ENCODE results near the gene ZBTB9.

The ZBTB9 gene

DNA sequence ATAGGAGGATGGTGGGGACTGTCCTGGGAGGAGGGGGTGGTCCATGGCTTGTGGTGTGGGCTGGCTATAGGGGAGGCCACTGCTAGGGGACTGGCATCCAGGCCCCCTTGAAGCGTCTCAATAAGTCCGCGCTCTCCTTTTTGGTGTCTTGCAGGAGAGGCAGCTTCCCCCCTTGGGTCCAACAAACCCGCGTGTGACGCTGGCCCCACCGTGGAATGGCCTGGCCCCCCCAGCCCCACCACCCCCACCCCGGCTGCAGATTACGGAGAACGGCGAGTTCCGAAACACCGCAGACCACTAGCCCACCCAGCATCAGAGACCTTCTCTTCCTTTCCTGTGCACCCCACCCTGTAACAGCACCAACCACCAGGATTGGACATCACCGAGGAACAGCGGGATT lies 2.8 kb upstream of the ZBTB9 start:
- Histone ChIP-seq H3F3A (ENCODE audit: insufficient read depth) (no peaks in the 10 kb centered on the region), H3K9me3 (ENCODE audit: insufficient read depth, low read length) (no peaks in the 10 kb centered on the region)

GRCh38 chr6:33452496-33452895 lies 1.9 kb upstream of the ZBTB9 start:
- TF ChIP-seq EZH2phosphoT487 (conservative IDR thresholded peaks at IDR 0.05; ENCODE audit: low read length), result no peak
- no peak for TF ChIP-seq CTCF (IDR thresholded peaks at IDR 0.05; ENCODE audit: insufficient read depth, low read length, poor library complexity, severe bottlenecking)
- Histone ChIP-seq H3K4me3 (ENCODE audit: insufficient read depth, low read length, poor library complexity, severe bottlenecking) (no peak overlapping the region), H3K9ac (ENCODE audit: low read length) (no peak overlapping the region), H3K79me2 (ENCODE audit: insufficient read depth, low read length) (peaks cover 19% of the 10 kb centered on the region; the same call in 1 of the 2 replicates), H3K4me2 (ENCODE audit: low read depth, low read length, poor library complexity, severe bottlenecking) (no peak overlapping the region), H3K27me3 (ENCODE audit: low read length) (no peaks in the 10 kb centered on the region), H3K27ac (ENCODE audit: low read depth, low read length) (no peak overlapping the region), H2AFZ (ENCODE audit: low read depth, low read length, severe bottlenecking) (no peak overlapping the region), H3K36me3 (ENCODE audit: low read length) (no peaks in the 10 kb centered on the region), H3F3A (ENCODE audit: insufficient read depth) (no peaks in the 10 kb centered on the region), H3K9me3 (ENCODE audit: insufficient read depth, low read length) (no peaks in the 10 kb centered on the region), H3K9me2 (replicated peaks; ENCODE audit: insufficient read depth, low read length) (no peaks in the 10 kb centered on the region), H4K20me1 (ENCODE audit: low read depth, low read length) (no peaks in the 10 kb centered on the region)

More for the DNA sequence above, 2.8 kb upstream of the ZBTB9 start:
- Histone ChIP-seq H2AFZ (ENCODE audit: low read depth, low read length, severe bottlenecking) (no peak overlapping the region), H3K9me2 (replicated peaks; ENCODE audit: insufficient read depth, low read length) (no peaks in the 10 kb centered on the region), H3K4me2 (ENCODE audit: low read depth, low read length, poor library complexity, severe bottlenecking) (no peak overlapping the region), H3K79me2 (ENCODE audit: insufficient read depth, low read length) (peaks cover 19% of the 10 kb centered on the region; the same call in 1 of the 2 replicates), H3K4me3 (ENCODE audit: insufficient read depth, low read length, poor library complexity, severe bottlenecking) (no peak overlapping the region), H3K27ac (ENCODE audit: low read depth, low read length) (no peak overlapping the region), H4K20me1 (ENCODE audit: low read depth, low read length) (no peaks in the 10 kb centered on the region), H3K36me3 (ENCODE audit: low read length) (no peaks in the 10 kb centered on the region), H3K27me3 (ENCODE audit: low read length) (no peaks in the 10 kb centered on the region), H3K9ac (ENCODE audit: low read length) (no peak overlapping the region)
- TF ChIP-seq CTCF (IDR thresholded peaks at IDR 0.05; ENCODE audit: insufficient read depth, low read length, poor library complexity, severe bottlenecking) (no peak), EZH2phosphoT487 (conservative IDR thresholded peaks at IDR 0.05; ENCODE audit: low read length) (no peak)

DNA sequence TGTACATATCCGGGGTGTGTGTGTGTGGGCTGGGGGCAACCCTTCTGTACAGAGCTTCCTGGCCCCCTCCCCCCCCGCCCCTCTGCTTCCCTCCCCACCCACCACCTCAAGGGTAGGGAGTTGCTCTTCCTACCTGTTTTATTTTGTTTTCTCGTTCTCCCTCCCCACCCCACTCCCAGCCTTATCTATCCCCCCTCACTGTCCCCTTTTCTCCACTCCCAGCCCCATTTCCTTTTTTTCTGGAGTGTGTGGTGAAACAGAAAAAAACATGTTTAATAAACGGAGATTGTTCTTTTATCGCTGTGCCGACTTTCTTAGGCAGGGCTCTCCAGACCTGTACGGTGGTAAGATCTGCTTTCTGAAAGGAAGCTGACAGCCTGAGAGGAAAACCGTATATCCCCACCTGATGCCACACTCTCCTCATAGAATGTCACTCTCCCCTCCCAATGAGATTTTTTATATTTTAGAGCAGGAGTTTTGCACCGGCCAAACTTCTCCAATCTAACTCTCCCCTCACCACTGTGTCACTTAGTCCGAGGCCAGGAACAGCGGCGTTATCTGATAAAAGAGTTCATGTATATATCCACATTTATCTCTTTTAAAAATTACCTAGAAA lies 875 bp upstream of the ZBTB9 start:
- TF ChIP-seq CTCF (IDR thresholded peaks at IDR 0.05; ENCODE audit: insufficient read depth, low read length, poor library complexity, severe bottlenecking) (no peak), EZH2phosphoT487 (conservative IDR thresholded peaks at IDR 0.05; ENCODE audit: low read length) (no peak)
- H3F3A ChIP-seq (ENCODE audit: insufficient read depth), result no peaks in the 10 kb centered on the region
- peak overlapping the region; percentile 80 for H3K9ac ChIP-seq (ENCODE audit: low read length)
- no peaks in the 10 kb centered on the region for H3K9me2 ChIP-seq (replicated peaks; ENCODE audit: insufficient read depth, low read length)
- peak overlapping the region; percentile 83 for H3K4me2 ChIP-seq (ENCODE audit: low read depth, low read length, poor library complexity, severe bottlenecking)
- H3K27ac ChIP-seq (ENCODE audit: low read depth, low read length), result 0 out of 2 replicates have a peak overlapping the region, but pooled peaks have one; percentile 6
- no peaks in the 10 kb centered on the region for H3K27me3 ChIP-seq (ENCODE audit: low read length)
- H2AFZ ChIP-seq (ENCODE audit: low read depth, low read length, severe bottlenecking), result peak overlapping the region; percentile 82
- peaks cover 19% of the 10 kb centered on the region; the same call in 1 of the 2 replicates for H3K79me2 ChIP-seq (ENCODE audit: insufficient read depth, low read length)
- H3K36me3 ChIP-seq (ENCODE audit: low read length), result no peaks in the 10 kb centered on the region
- no peaks in the 10 kb centered on the region for H3K9me3 ChIP-seq (ENCODE audit: insufficient read depth, low read length)
- peak overlapping the region; percentile 84 for H3K4me3 ChIP-seq (ENCODE audit: insufficient read depth, low read length, poor library complexity, severe bottlenecking)
- no peaks in the 10 kb centered on the region for H4K20me1 ChIP-seq (ENCODE audit: low read depth, low read length)
